Activated T-cell treated with anti-CD3 and anti-CD28 coated beads, Interleukin-2, amount 50 U/mL, for 48 hours (primary cell): ENCODE results near the gene ACSM2A.
"Not testable (repeated sequence)": the region's sequence is repeated elsewhere in the genome, so short reads cannot be mapped to it uniquely, and the experiment has no call there.

Experiments
- DNase-seq, 2 experiments: peaks; one replicate each; pipeline ENCODE4 v3.0.0-alpha.2; 2020

The ACSM2A gene

GRCh38 chr16:20451364-20451763 lies at the start of gene ACSM2A:
Gene ACSM2A (plus strand): TSS chr16:20451521. CDS start chr16:20460115, 8,594 bp downstream.
- not testable (repeated sequence) for DNase-seq

DNA sequence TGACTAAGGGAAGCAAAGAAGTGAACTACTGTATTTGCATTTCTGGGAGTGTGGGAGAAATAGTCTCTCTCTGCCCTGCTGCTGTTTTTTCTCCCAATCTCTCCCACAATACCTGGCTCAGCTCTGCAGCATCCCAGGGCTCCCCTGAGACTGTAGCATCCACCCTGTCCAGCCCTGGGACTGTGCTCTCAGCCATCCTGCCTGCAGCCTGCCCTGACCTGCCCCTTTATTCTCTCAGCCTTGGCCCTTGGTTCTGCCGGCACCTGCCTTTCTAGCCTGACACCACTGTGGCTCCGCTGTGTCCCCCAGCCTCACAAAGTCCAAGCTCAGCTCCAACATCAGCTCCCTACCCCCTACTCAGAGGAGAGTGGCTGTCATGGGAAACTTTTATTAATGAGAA lies 48.7 kb upstream of the ACSM2A start:
- DNase-seq = no peak

GRCh38 chr16:20404637-20405036 lies 46.7 kb upstream of the ACSM2A start, which contains the start of gene PDILT:
Gene PDILT (minus strand): TSS chr16:20404737. CDS start chr16:20399300, 5,437 bp downstream.
- no peak for DNase-seq

DNA sequence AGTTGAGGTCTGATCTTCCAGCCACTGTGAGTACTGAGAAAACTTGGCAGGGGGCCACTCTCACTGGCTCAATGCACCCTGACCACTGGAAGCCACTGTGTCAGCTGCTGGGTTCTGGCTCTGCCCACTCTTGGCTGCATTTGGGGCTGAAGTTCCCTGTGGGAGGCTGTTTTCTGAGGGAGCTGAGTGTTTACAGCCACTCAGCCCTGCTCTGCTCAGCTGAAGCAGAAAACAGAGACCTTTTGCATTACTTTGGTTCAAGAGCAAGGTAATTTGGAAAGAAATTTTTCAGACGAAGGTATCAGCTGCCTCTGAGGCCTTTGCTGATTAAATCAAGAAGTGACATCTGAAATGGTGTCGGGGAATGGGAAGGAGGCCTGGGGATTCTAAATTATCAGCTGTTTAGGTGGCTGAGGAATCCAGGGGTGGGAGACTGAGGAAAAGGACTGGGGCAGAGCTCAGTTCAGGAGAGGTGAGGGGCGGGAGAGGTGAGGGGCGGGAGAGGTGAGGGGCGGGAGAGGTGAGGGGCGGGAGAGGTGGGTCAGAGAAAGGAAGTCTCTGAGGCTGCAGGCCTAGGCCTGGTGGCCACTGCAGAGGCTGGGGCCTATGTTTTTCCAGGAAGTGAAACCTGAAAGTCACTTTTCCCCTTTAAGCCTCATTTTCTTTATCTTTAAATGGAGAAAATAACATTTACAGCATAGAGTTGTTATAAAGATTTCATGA lies 41.8 kb upstream of the ACSM2A start, which contains the start of gene ACSM5:
Gene ACSM5 (plus strand): TSS at position 137 of the 723 bp plus-strand sequence. CDS start 1,951 bp downstream, outside the sequence.
- DNase-seq = no peak

DNA sequence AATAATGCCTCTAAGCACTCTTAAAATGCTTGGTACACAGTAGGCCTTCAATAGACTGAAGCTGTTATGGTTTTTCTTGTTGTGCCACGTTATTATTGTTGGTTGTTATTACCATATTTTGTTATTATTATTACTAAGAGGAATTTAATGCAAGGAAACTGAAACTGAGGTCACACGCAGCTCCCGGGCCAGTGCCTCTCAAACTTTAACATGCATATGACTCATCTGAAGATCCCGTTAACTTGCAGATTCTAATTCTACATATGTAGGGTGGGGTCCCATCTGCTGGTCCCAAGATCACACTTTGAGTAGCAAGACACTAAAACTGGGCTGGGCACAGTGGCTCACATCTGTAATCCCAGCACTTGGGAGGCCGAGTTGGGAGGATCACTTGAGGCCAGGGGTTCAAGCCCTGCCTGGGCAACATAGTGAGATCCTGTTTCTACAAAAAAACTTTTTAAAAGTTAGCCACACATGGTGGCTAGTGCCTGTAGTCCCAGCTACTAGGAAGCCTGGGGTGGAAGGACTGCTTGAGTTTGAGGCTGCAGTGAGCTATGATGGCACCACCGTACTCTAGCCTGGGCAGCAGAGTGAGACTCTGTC lies 41.1 kb upstream of the ACSM2A start:
- DNase-seq = no peak

DNA sequence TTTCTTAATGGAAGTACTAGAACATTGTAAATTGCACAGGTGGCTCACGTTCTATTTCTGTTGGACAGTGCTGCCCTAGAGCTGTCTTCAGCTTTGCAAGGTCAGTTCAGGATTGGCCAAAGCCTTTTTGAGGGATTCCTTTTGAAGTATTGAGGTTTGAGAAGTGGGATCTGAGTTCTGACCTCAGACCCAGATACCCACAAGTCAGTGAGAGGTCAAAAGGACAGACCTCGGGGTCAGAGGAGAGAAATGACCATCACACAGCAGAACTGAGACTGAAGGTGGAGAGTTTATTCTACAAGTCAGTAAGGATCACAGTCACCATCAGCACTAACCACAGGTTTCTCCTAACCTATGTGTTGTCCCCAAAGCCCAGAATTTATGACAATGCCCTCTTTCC lies 40.3 kb upstream of the ACSM2A start:
- no peak for DNase-seq

DNA sequence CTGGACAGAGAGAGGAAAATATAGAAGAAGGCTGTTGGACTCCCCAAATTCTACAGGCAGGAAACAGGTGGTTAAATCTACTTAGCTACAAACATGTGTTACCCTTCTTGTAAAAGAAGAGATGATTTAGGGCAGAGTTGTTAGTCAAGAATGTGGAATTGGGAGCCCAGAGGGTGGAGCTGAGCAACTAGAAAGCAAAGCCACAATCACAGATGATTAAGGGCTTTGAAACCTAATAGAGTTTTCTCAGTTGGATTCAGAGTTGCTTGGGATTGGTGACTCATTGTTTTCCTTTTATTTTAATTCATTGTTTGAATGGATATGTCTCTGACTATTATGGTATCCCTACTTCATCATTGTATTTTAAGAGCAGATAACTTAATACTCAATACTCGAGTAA lies 35.8 kb upstream of the ACSM2A start:
- no peak for DNase-seq

DNA sequence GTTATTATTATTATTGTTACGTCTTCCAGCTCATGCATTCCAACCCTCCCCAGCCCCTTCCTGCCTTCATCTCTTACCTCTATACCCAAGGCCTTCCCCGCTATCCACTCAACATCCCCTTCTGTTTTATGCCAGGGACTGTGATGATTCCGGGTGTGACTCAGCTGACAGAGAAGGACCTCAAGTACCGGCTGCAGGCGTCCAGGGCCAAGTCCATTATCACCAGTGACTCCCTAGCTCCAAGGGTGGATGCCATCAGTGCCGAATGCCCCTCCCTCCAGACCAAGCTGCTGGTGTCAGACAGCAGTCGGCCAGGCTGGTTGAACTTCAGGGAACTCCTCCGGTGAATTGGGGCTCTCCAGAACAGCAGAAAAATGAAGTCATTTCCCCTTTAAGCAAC lies 32.2 kb upstream of the ACSM2A start:
- DNase-seq = not testable (repeated sequence)

DNA sequence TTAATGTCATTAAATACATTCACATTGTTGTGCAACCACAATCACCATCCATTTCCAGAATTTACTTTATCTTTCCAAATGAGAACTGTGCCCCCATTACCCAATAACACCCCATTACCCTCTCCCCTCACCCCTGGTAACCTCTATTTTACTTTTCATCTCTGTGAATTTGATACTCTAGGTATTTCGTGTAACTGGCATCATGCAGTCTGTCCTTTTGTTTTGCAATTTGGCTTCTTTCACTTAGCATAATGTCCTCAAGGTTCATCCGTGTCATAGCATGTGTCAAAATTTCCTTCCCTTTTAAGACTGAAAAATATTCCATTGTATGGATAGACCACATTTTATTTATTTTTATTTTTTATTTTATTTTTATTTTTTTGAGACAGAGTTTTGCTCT lies 29.6 kb upstream of the ACSM2A start:
- DNase-seq = not testable (repeated sequence)

- DNase-seq = not testable (repeated sequence)
Observed at GRCh38 chr16:20423772-20424128, 27.6 kb upstream of the ACSM2A start.

GRCh38 chr16:20424129-20424866 lies 27.0 kb upstream of the ACSM2A start:
- DNase-seq = no peak

GRCh38 chr16:20427401-20427797 lies 23.9 kb upstream of the ACSM2A start:
- DNase-seq = not testable (repeated sequence)

DNA sequence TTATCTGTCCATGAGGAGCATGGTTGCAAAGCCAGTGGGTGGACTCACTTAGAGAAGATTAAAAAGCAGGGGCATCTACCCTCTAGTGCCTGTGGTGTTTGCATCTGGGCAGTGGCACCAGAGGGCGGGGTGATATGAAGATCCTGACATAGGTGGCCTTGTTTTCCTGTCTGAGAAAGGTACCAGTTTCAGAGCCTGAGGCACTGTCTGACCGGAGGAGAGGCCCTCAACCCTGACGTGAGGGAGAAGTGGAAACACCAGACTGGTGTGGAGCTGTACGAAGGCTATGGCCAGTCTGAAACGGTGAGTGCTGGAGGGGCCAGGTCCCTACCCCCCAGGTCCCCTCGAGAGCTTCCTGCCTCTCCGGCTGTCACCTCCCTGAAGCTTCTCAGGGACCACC lies 21.8 kb upstream of the ACSM2A start:
- DNase-seq = not testable (repeated sequence)

- not testable (repeated sequence) for DNase-seq
Observed at GRCh38 chr16:20430480-20430879, 20.8 kb upstream of the ACSM2A start.

DNA sequence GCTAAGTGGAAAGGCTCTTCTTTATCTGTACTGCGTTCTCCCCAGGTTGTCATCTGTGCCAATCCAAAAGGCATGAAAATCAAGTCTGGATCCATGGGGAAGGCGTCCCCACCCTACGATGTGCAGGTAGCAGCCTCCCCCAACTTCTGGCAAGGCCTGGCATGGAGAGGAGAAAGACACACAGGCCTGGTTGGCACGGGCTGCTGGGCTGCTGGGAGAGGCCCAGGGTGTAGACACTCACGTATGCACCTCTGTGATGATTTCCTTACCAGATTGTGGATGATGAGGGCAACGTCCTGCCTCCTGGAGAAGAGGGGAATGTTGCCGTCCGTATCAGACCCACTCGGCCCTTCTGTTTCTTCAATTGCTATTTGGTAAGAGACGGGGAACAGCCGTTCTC lies 20.4 kb upstream of the ACSM2A start:
- DNase-seq = no peak

DNA sequence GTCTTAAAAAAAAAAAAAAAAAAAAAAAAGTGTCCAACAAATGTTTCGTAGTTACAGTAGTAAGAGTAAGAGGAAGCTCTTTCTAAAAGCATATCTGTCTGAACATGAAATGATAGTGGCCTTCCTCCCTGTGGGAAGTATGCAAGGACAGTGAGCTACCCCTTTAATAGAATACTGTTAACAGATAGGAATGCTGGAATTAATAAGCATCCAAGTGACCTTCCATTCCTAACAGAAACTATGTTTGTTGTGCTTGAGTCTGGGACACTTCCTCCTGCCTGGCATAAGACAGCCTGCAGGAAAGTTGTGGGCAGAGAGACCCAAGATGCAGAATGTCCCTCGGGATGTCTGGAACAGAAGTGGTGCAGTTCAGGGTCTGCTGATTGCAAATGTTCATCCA lies 12.4 kb upstream of the ACSM2A start:
- not testable (repeated sequence) for DNase-seq

- not testable (repeated sequence) for DNase-seq
Observed at GRCh38 chr16:20439820-20440231, 11.5 kb upstream of the ACSM2A start.

DNA sequence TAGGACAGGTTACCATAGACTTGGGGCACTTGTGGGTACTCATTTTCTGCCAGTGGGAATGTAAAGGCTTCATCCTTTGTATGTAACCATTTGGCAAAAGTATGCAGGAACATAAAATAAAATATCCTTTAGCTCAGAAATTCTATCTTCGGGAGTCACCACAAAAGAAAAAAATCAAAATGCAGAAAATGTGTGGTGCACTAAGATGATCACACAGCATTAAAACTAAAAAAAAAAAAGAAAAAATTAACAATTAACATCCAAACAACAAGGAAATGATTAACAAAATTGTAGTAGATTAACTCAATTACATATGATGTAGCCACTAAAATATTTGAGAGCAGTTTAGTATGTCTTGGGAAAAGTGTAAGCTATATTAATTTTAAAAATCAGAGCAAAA lies 10.6 kb upstream of the ACSM2A start:
- DNase-seq = not testable (repeated sequence)

GRCh38 chr16:20441191-20441590 lies 10.1 kb upstream of the ACSM2A start:
- no peak for DNase-seq

- DNase-seq = not testable (repeated sequence)
Observed at GRCh38 chr16:20441859-20442258, 9.5 kb upstream of the ACSM2A start.

DNA sequence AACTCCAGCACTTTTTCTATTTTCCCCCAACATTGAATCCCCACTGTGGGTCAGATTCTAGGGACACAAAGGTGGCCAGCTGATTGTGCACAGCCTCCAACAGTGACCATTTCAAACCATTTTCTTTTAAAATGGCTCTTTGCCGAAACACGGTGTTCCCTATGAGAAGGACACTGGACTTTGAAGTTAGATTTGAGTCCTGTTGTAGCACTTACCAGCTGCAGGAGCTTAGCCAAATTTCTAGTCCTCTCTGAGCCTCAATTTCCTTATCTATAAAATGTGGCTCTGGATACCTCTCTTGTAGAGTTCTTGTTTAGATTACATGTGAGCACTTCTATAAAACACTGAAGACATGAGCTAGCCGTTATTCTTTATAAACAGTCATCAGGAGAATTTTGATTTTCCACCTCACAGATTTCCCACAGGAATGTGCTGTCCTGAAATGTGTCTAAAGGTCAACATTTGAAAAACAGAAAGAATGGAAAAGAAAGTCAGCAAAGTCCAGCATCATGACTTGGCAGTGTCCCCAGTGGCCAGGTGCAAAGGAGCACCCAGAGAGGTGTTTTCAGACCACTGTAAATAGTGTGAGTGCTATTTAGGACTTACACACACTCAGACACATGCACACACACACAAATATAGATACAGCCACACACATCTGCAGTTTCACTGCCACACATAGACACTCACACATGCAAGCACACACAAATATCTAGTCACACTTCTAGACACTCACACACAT lies 4.5 kb upstream of the ACSM2A start:
- DNase-seq = not testable (repeated sequence)

- not testable (repeated sequence) for DNase-seq
Observed at GRCh38 chr16:20453633-20454032, 2.3 kb downstream of the ACSM2A start.

GRCh38 chr16:20459227-20459626 lies 7.9 kb downstream of the ACSM2A start:
- DNase-seq = not testable (repeated sequence)
